ENCODE measurements around the gene PTPRG. TPM values are rescaled to one million over a fixed set of nuclear protein-coding genes. Genes with fewer than 3 reads are reported as not detected.

PTPRG gene
- polyA plus RNA-seq, 3 donors = 78.2 to 84.6 (median 83.3) TPM

- no peak for DNase-seq
These were observed 699.8 kb downstream of the PTPRG start for GRCh38 chr3:62261121-62261520.

DNA sequence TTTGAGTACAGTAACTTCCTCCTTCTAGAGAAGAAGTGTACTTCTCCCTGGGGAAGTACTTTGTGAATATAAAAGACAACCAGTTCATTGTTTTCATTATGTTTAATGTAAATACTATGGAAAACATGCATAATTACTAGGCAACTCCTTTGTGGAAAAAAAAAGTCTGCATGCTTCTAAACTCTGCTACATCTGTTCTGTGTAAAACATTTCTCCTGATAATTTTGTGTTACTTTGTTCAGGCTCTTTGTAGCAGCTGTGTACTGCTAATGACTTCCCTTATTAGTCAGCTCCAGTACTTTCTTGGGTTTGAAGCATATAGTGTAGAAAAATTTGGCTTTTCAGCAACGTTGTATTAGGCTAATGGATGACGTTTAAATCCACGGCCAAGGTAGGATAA, 700.4 kb downstream of the PTPRG start:
- no peak for DNase-seq

DNA sequence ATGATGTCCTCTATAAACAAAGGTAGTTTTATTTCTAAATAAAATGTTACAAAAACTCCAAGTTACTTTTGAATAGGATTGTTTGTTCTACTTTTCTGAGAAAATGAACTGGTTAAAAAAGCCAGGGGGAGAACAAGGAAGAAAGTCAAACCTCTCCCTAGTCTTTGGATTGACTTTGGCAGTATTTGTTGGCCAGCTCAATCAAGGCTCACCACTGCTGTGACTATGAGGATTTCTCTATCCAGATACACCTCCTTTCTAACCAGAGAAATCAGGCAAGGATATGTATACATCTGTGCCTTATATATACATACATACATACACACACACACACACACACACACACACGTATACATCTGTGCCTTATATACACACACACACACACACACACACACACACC, 704.2 kb downstream of the PTPRG start:
- DNase-seq = no peak

DNA sequence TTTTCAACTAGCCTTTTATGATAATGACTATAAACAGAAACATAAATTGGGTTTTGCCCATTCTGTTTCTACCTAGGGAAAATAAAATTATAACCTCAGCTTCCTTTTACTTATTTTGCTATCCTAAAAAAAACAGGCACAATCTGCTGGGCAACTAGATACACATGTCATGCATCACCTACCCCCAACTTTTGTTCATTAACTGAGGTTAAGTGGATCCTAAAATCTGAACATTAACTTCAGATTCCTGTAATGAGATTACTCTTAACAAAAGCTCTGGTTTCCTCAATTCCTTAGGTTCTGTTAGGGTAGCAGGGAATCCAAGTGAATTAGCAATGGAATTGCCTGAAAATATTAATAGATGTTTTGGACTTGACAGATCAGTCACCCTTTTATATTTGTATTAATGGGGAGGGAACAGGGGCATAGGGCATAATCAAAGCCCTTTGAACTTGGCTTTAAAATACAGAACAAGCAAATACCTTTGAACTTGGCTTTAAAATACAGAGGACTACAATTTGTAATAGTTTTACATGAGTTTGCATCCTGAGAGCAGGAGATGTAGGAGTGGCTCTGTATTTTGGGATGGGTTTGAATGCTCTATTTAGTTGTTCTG, 705.4 kb downstream of the PTPRG start:
- no peak for DNase-seq

DNA sequence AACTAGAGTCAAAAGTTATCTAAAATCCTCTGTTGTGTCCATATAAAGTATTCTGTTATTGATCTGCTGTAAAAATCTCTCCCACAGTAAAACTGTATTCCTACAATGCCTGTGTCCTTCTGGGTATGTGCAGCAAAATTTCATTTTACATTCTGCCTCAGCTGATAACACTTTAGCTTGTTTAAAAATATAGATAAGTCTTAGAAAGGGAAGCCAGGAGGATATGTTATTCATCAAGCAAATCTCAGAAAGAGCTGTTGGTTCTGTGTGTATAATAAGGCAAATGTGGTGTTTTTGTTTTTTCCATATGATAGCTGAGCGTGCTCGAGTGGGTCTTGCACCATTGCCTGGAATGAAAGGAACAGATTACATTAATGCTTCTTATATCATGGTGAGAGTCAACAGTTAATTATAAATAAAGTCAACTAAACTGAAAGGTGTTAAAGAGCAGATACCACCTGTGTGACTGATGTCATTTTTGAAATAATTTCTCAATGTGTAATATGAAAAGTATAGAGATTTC, 715.3 kb downstream of the PTPRG start:
- no peak for DNase-seq

DNA sequence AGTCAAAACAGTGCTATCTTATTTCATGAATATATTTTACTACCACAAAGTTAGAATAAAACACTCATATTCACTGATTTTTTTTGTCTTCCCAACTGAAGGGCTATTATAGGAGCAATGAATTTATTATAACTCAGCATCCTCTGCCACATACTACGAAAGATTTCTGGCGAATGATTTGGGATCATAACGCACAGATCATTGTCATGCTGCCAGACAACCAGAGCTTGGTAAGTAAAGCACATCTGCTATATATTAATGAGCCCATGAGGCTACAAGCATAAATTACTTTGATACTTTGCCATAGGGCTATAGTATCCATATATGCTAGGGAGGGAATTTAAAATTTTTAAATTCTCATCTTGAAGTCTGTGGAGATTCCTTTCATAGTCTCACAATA, 716.1 kb downstream of the PTPRG start:
- no peak for DNase-seq

GRCh38 chr3:62277986-62278385, 716.6 kb downstream of the PTPRG start:
- DNase-seq = no peak

GRCh38 chr3:62281726-62282125, 720.4 kb downstream of the PTPRG start:
- DNase-seq = no peak

- DNase-seq = no peak
These were observed 723.1 kb downstream of the PTPRG start for GRCh38 chr3:62284442-62284841.

DNA sequence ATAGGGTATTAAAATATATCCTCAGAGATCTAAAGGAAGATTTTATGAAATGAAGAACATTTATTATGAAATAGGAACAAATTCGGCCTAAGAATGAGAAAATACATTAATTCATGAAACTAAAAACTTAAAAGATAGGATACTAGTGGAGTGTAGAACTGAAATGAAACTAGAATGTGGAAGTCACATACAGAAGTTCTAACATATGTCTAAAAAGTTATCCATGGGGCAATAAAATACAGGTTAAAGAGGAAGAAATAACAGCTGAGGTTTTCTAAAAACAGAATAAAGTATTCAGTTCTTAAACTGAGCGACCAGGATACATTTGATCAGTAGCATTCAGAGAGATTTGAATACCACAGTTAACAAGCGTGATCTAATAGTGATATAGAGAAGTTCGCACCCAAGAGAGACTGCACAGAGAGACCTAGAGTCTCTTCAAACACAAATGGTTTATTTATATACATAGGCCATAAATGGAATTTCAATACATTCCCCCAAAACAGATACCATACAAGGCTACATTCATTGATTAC, 726.1 kb downstream of the PTPRG start:
- DNase-seq = no peak

DNA sequence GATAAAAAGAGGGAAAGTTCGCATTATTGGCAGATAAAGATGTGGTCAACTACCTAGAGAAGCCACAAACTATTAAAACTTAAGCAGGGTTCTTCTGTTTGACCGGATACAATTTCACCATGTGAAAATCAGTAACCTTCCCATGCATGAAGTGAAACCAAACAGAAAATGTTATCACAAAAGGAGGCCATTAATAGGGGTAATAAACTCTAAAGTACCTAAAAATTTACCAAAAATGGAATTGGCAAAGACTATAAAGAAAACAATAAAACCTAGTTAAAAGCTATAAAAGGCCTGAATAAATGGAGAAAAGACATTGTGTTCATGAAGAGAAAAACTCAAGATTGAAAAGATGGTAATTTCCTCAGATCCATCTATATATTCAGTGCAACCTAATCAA, 728.6 kb downstream of the PTPRG start:
- no peak for DNase-seq

- no peak for DNase-seq
These were observed 731.8 kb downstream of the PTPRG start for GRCh38 chr3:62293051-62293780.

GRCh38 chr3:62295571-62295970, 734.2 kb downstream of the PTPRG start:
- DNase-seq = no peak

DNA sequence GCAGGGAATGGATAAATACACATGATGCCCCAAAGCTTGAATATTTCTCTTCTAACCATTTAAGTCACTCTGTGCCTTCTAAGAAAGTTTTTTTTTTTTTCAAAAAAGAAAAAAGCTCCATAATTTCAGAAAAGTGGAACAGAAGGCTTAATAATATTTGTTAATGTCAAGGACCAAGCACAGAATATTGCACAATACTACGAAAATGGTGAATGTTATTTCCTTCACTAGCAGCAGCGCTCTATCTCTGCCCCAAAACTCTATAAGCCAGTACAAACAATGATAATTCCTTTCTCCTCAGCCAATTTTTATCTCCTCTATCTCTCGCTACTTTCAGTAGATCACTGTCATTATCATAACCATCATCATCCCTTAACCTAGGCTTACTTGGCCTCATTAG, 739.2 kb downstream of the PTPRG start:
- DNase-seq = no peak

DNA sequence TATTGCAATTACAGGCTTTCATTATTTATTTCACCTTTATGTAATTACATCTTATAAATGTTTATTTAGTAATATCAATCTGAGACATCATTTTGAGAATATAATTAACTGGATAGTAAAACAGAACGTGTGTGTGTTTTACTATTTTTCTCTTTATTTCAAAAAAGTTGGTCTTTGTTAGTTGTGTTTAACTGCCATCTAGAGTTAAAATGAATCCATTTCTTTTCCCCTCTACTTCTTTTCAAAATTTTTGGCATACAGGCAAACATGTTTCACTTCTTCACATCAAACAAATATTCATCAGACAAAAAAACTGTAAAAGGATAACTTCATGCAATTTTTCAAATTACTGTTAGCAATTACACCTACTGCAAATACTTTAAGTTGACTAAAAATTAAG, 750.8 kb downstream of the PTPRG start:
- no peak for DNase-seq

DNA sequence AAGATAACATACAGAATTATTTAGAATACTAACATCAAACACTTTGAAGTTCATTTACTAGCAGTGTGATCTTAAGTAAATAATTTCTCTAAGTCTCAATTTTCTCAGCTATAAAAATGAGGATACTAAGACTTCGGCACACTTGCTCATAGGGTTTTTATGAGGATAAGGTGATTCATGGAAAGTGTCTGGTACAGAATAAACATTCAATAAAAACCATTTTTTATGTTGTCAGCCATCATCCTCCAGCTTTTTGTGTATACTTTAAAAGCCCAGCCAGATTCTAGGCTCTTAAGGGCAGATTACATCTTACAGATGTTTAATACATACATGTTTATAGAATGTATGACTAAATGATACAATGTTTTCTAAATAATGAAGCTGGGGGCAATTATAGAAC, 755.2 kb downstream of the PTPRG start:
- DNase-seq = no peak

DNA sequence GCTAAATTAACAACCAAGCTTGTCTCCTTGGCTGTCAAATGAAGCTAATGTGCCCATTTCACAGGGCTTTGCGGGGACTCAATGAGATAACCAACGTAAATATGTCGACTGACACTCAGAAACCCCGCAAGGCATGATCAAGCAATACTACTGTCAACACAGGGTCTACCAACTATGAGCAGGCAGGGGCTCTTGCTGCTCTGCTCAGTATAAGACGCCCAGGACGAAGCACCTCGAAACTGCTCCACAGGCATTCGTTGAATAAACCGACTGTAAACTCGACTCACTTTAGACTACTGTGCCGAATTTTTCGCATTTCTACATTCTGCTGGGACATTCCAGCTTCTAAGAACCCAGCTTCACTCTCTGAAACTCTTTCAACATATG, 757.0 kb downstream of the PTPRG start:
- DNase-seq = no peak

DNA sequence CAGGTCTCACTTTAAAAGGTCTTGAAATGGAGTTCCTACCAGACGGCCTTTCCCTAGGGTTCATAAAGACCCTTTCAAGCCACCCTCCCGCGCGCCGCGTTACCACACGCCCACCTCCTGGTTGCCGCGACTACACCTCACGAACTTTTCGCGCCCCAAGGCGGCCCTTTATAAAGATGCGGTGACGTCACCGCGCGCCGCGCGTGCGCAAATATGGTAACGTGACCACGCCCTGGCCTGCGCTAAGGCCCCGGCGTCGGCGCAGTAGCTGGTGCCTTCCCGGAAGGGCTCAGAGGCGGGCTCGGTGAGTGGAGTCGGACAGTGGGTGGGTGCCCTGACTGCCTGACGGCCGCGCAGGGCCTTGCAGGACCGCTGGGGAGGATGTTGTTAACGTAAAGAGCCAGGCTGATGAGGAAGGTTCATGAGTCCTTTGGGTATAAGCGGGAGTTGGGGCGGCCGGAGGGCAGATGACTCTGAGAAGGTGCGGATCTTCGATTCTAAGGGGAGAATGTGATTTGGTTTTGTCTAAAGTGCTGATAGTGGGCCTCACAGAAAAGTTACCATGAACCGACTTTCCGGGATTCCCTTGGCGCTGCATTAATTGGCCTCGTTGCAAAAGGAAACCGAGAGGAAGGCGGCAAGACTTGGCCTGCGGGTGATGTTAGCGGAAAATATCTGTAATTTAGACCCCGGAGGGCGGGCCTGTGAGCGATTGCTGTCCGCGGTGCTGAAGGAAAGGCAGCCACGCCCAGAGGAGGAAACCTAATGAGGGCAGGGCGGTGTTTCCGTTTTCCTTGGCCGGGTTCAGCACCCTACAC, 757.6 kb downstream of the PTPRG start:
- DNase-seq = peak; percentile 83

- no peak for DNase-seq
These were observed 758.3 kb downstream of the PTPRG start for GRCh38 chr3:62319570-62320243.

- no peak for DNase-seq
These were observed 761.9 kb downstream of the PTPRG start for GRCh38 chr3:62323241-62323640.

GRCh38 chr3:62325896-62326295, 764.5 kb downstream of the PTPRG start:
- DNase-seq = no peak

DNA sequence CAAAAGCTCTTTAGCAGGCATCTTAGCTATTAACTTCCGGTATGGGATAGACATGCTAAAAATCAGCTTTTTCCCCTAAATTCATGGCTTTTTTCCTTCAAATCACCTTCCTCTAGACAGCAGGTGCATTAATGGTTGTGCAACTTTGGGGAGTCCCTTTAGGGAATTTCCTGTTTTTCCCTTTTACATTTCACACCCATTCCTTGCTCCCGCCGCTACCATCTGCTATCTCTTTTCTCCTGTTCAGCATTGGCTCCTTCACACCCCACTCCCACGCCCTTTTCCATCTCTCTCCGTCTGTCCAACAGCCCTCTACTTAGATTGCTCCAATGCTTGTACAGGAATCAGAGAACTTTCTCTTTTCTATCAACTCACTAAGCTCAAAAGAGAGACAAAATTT, 768.6 kb downstream of the PTPRG start:
- DNase-seq = no peak
